H1 (cell line): ENCODE results near the gene CENPW. TPM values are rescaled to one million over a fixed set of nuclear protein-coding genes. Genes with fewer than 3 reads are reported as not detected.

Source experiments
- CTCF ChIA-PET: fragments of 300-600 bp; sonication (Branson Sonifier 250); formaldehyde crosslinking; loops from one replicate; lab custom pipeline; 2021; ENCODE audit not compliant: partially characterized antibody; lab: Charles Lee
- POLR2A ChIA-PET: fragments of 300-600 bp; sonication (Branson Sonifier 250); formaldehyde crosslinking; loops from one replicate; lab custom pipeline; 2021; ENCODE audit warnings: inconsistent platforms; ENCODE audit not compliant: partially characterized antibody; lab: Charles Lee
- DNase-seq, 2 experiments: peaks; one replicate each; pipeline versions ENCODE4 v3.0.0 to v3.0.0-alpha.2; 2010 to 2022; ENCODE audit warnings: low spot score in 2 of 2, low read depth in 1 of 2, mixed read lengths in 1 of 2
- FAIRE-seq: peaks from 2 replicates; lab custom pipeline; 2011; peaks lifted over from hg19 to GRCh38; lab: Jason Lieb, UNC
- H2AFZ ChIP-seq: 2 replicates; pipeline ENCODE4 v1.8.1; 2012; ENCODE audit warnings: low read length, inconsistent platforms
- H2AK5ac ChIP-seq: 2 replicates; pipeline ENCODE4 v1.6.1; 2013; ENCODE audit warnings: low read depth, low read length
- H2BK120ac ChIP-seq: replicated peaks from 2 replicates; pipeline ENCODE3; 2013; ENCODE audit warnings: low read depth, low read length, inconsistent platforms
- H2BK12ac ChIP-seq: 2 replicates; pipeline ENCODE4 v1.6.1; 2013; ENCODE audit warnings: low read depth, low read length
- H2BK15ac ChIP-seq: 2 replicates; pipeline ENCODE4 v1.6.1; 2013; ENCODE audit warnings: low read length
- H2BK20ac ChIP-seq: 2 replicates; pipeline ENCODE4 v1.6.1; 2013; ENCODE audit warnings: low read length
- H2BK5ac ChIP-seq: 2 replicates; pipeline ENCODE4 v1.6.1; 2013; ENCODE audit warnings: low read depth, low read length
- H3K14ac ChIP-seq: 2 replicates; pipeline ENCODE4 v1.6.1; 2013; ENCODE audit warnings: inconsistent platforms; ENCODE audit not compliant: insufficient read length
- H3K18ac ChIP-seq: 2 replicates; pipeline ENCODE4 v1.6.1; 2013; ENCODE audit warnings: low read length; ENCODE audit errors: extremely low read depth
- H3K23ac ChIP-seq: 2 replicates; pipeline ENCODE4 v1.6.1; 2013; ENCODE audit warnings: inconsistent platforms; ENCODE audit not compliant: insufficient read length
- H3K23me2 ChIP-seq: 2 replicates; pipeline ENCODE4 v1.6.1; 2013; ENCODE audit warnings: low read depth, low read length
- H3K27ac ChIP-seq: 2 replicates; pipeline ENCODE4 v1.6.1; 2011; ENCODE audit warnings: low read depth, low read length, inconsistent platforms
- H3K27me3 ChIP-seq, 4 experiments: replicated peaks in 1 of 4; 1 replicate in 1 of 4; 2 replicates in 3 of 4; pipeline versions ENCODE4 v1.6.1 to v1.8.1; 2011 to 2013; ENCODE audit warnings: low read length in 3 of 4, mild to moderate bottlenecking in 3 of 4, inconsistent platforms in 2 of 4, mixed read lengths in 2 of 4, moderate library complexity in 1 of 4; ENCODE audit not compliant: control insufficient read depth in 3 of 4, insufficient read depth in 3 of 4; ENCODE audit errors: extremely low read depth in 1 of 4
- H3K36me3 ChIP-seq, 4 experiments: 2 replicates each; pipeline versions ENCODE4 v1.6.1 to v1.8.1; 2011 to 2013; ENCODE audit warnings: mild to moderate bottlenecking in 4 of 4, low read length in 3 of 4, moderate library complexity in 2 of 4, control low read depth in 1 of 4, inconsistent platforms in 1 of 4; ENCODE audit not compliant: insufficient read depth in 4 of 4, control insufficient read depth in 2 of 4
- H3K4ac ChIP-seq: replicated peaks from 2 replicates; pipeline ENCODE3; 2013; ENCODE audit warnings: low read length, low read depth, mixed read lengths, inconsistent platforms; ENCODE audit not compliant: insufficient read length
- H3K4me1 ChIP-seq, 4 experiments: replicated peaks in 1 of 4; 1 replicate in 1 of 4; 2 replicates in 3 of 4; pipeline versions ENCODE4 v1.6.1 to v1.8.1; 2011 to 2013; ENCODE audit warnings: low read length in 3 of 4, inconsistent platforms in 2 of 4, mixed read lengths in 1 of 4; ENCODE audit not compliant: insufficient read depth in 4 of 4, control insufficient read depth in 3 of 4
- H3K4me2 ChIP-seq, 2 experiments: 2 replicates each; pipeline versions ENCODE4 v1.6.1 to v1.8.1; 2011 to 2013; ENCODE audit warnings: low read depth in 2 of 2, low read length in 2 of 2, control low read depth in 1 of 2, inconsistent platforms in 1 of 2, mild to moderate bottlenecking in 1 of 2; ENCODE audit not compliant: insufficient read depth in 1 of 2
- H3K4me3 ChIP-seq, 4 experiments: fragments of 200-600, 300-600 bp in 1 of 4; sonication (generic), shearing (Covaris generic), sonication (Bioruptor Twin) in 1 of 4; 2 replicates each; pipeline versions ENCODE4 v1.5.1 to v1.8.1; 2011 to 2016; ENCODE audit warnings: low read length in 4 of 4, low read depth in 3 of 4, control low read depth in 2 of 4, inconsistent platforms in 2 of 4, mild to moderate bottlenecking in 2 of 4, mixed read lengths in 1 of 4, moderate library complexity in 1 of 4; ENCODE audit not compliant: insufficient read depth in 2 of 4; ENCODE audit errors: extremely low read depth in 1 of 4
- H3K56ac ChIP-seq: replicated peaks from 2 replicates; pipeline ENCODE3; 2013; ENCODE audit warnings: low read depth, mild to moderate bottlenecking, mixed read lengths, low read length, inconsistent platforms; ENCODE audit not compliant: insufficient read length
- H3K79me1 ChIP-seq: 2 replicates; pipeline ENCODE4 v1.6.1; 2013; ENCODE audit warnings: low read depth, low read length, control low read depth
- H3K79me2 ChIP-seq, 2 experiments: 2 replicates each; pipeline versions ENCODE4 v1.6.1 to v1.8.1; 2012 to 2013; ENCODE audit warnings: low read length in 2 of 2, mild to moderate bottlenecking in 2 of 2, inconsistent platforms in 1 of 2; ENCODE audit not compliant: insufficient read depth in 2 of 2, control insufficient read depth in 1 of 2
- H3K9ac ChIP-seq, 4 experiments: replicated peaks in 1 of 4; 1 replicate in 1 of 4; 2 replicates in 3 of 4; pipeline versions ENCODE4 v1.6.1 to v1.8.1; 2011 to 2013; ENCODE audit warnings: low read depth in 3 of 4, low read length in 3 of 4, control low read depth in 2 of 4, mild to moderate bottlenecking in 2 of 4, moderate library complexity in 2 of 4, inconsistent platforms in 1 of 4; ENCODE audit errors: extremely low read depth in 1 of 4
- H3K9me3 ChIP-seq, 2 experiments: 2 replicates each; pipeline versions ENCODE4 v1.6.1 to v1.8.1; 2012 to 2013; ENCODE audit warnings: mild to moderate bottlenecking in 2 of 2, moderate library complexity in 2 of 2, control low read depth in 1 of 2, inconsistent platforms in 1 of 2, low read depth in 1 of 2, low read length in 1 of 2, mixed read lengths in 1 of 2; ENCODE audit not compliant: insufficient read depth in 2 of 2
- H4K20me1 ChIP-seq, 2 experiments: replicated peaks in 1 of 2; 2 replicates each; pipeline versions ENCODE3 to v1.8.1; 2011 to 2013; ENCODE audit warnings: inconsistent platforms in 2 of 2, low read length in 2 of 2, mild to moderate bottlenecking in 1 of 2; ENCODE audit not compliant: insufficient read depth in 2 of 2, control insufficient read depth in 1 of 2
- H4K5ac ChIP-seq: 2 replicates; pipeline ENCODE4 v1.6.1; 2013; ENCODE audit warnings: low read length, low read depth, mixed read lengths, inconsistent platforms; ENCODE audit not compliant: insufficient read length
- H4K8ac ChIP-seq: 2 replicates; pipeline ENCODE4 v1.8.0; 2013; ENCODE audit warnings: mild to moderate bottlenecking, moderate library complexity, low read length, inconsistent platforms; ENCODE audit not compliant: insufficient read depth; ENCODE audit errors: extremely low read depth
- H4K91ac ChIP-seq: replicated peaks from 2 replicates; pipeline ENCODE3; 2013; ENCODE audit warnings: low read length, mixed read lengths, inconsistent platforms; ENCODE audit not compliant: insufficient read length
- ATF3 ChIP-seq: IDR thresholded peaks from 2 replicates; pipeline ENCODE4 v1.6.1; 2011; ENCODE audit warnings: low read depth, mild to moderate bottlenecking, low read length; ENCODE audit not compliant: insufficient read depth
- BRCA1 ChIP-seq: IDR thresholded peaks from 2 replicates; pipeline ENCODE4 v1.6.1; 2012; ENCODE audit warnings: low read depth, low read length, improper control_type of control experiment
- SIX5 ChIP-seq: IDR thresholded peaks from 2 replicates; pipeline ENCODE4 v1.6.1; 2011; ENCODE audit warnings: mild to moderate bottlenecking, low read depth, low read length
- TCF12 ChIP-seq: IDR thresholded peaks from 2 replicates; pipeline ENCODE4 v1.6.1; 2011; ENCODE audit warnings: low read depth, mild to moderate bottlenecking, low read length
- WGBS, 2 experiments: shearing (Covaris generic) in 1 of 2; methylation state at CpG; one replicate each; pipeline versions ENCODE4 v1.1.6 to v1.1.7; 2013 to 2015; ENCODE audit warnings: low lambda C conversion rate in 2 of 2, mixed read lengths in 2 of 2, inconsistent platforms in 1 of 2, low coverage in 1 of 2, missing lambda C conversion rate in 1 of 2; ENCODE audit not compliant: insufficient replicate concordance in 2 of 2, insufficient coverage in 1 of 2, insufficient read length in 1 of 2; ENCODE audit errors: extremely low coverage in 1 of 2, missing lambda C conversion rate in 1 of 2; 5-methylcytosine and 5-hydroxymethylcytosine counted together
- polyA plus RNA-seq, 7 experiments: library from polyadenylated mRNA; depleted of rRNA in 3 of 7; stranded (reverse) in 5 of 7; unstranded in 2 of 7; fragments of >200 nt in 5 of 7; fragments of 200-250 nt in 2 of 7; gene quantifications; 1 replicate in 5 of 7; 2 replicates in 1 of 7; 4 replicates in 1 of 7; pipeline versions ENCODE4 v1.2.1 to v1.2.3, GENCODE V29; 2011 to 2013; ENCODE audit warnings: missing spikeins in 2 of 7, mixed read lengths in 2 of 7
- total RNA-seq: library from RNA; stranded (reverse); fragmentation: NEBNext Ultra II Directional; extraction: Animal tissue kit (Norgen Biotek cat#: 25700); gene quantifications from 2 replicates; pipeline ENCODE4 v1.2.1, GENCODE V29; 2021

The CENPW gene
- total and polyA plus RNA-seq, 2 of the 8 experiments (the other 6 are each of a cell fraction or from before 2014, with no cell fraction given): 22.0 to 91.1 TPM

GRCh38 chr6:126388104-126388598, 48.2 kb downstream of the CENPW start:
- ChIA-PET POLR2A (no interaction called here), CTCF (interaction anchor here (1.2 kb wide), 1 partner anchor 119 kb away, joined by 4 read pairs; no protein-coding TSS in a partner anchor)
- Histone ChIP-seq H2BK12ac (no peak overlapping the region), H3K18ac (no peak overlapping the region), H2BK5ac (no peak overlapping the region), H3K4me1 (no peaks in the 10 kb centered on the region), H4K91ac (no peak overlapping the region), H4K8ac (no peak overlapping the region), H3K23ac (no peak overlapping the region), H3K4me3 (no peak overlapping the region), H3K79me2 (no peaks in the 10 kb centered on the region), H2AFZ (no peak overlapping the region), H4K5ac (no peak overlapping the region), H2BK15ac (no peak overlapping the region), H3K56ac (no peak overlapping the region), H3K27ac (no peak overlapping the region), H3K36me3 (no peaks in the 10 kb centered on the region), H4K20me1 (no peaks in the 10 kb centered on the region), H2BK120ac (no peak overlapping the region), H3K9ac (no peak overlapping the region), H3K4me2 (no peak overlapping the region), H3K27me3 (peaks cover 0 to 1% (median 0%) of the 10 kb centered on the region in 4 experiments; a peak in 1 of 7 replicates), H3K79me1 (no peaks in the 10 kb centered on the region), H2BK20ac (no peak overlapping the region), H3K4ac (no peak overlapping the region), H3K14ac (no peak overlapping the region), H2AK5ac (no peak overlapping the region), H3K9me3 (peaks cover 0 to 6% of the 10 kb centered on the region in 2 experiments; a peak in 1 of 4 replicates), H3K23me2 (no peaks in the 10 kb centered on the region)
- TF ChIP-seq SIX5 (no peak), ATF3 (no peak), TCF12 (no peak), BRCA1 (no peak)
- FAIRE-seq: no peak
- no peak for DNase-seq
- 91% methylated on average over 3 of the region's 3 CpGs; no CpG with 5 or more reads in 1 of the 2 experiments for WGBS, 2 experiments
